HEK293T (cell line): ENCODE measurements around the gene SLC2A6.

Experiments used
- CTCF ChIA-PET: fragments of 350-600 bp; formaldehyde crosslinking; extraction: SDS; loops from one replicate; lab custom pipeline; 2021; ENCODE audit warnings: antibody characterized with exemption, inconsistent platforms; lab: Yijun Ruan, JAX
- POLR2A ChIA-PET: fragments of 350-600 bp; formaldehyde crosslinking; extraction: SDS; loops from one replicate; lab custom pipeline; 2020; ENCODE audit warnings: antibody characterized with exemption, inconsistent platforms; lab: Yijun Ruan, JAX
- DNase-seq: peaks from one replicate; pipeline ENCODE4 v3.0.0; 2012; ENCODE audit warnings: mixed read lengths; ENCODE audit errors: extremely low spot score
- ARNT ChIP-seq: fragments of 450-650 bp; IDR thresholded peaks from 2 replicates; pipeline ENCODE4 v1.6.1; 2017; ENCODE audit warnings: mild to moderate bottlenecking
- BHLHE40 ChIP-seq: fragments of 450-650 bp; IDR thresholded peaks from 2 replicates; pipeline ENCODE4 v1.6.1; 2016; ENCODE audit warnings: mild to moderate bottlenecking, moderate library complexity, borderline replicate concordance
- CTBP1 ChIP-seq: fragments of 450-650 bp; IDR thresholded peaks from 2 replicates; pipeline ENCODE4 v1.6.1; 2016; ENCODE audit warnings: borderline replicate concordance
- ELF4 ChIP-seq: fragments of 450-650 bp; IDR thresholded peaks from 2 replicates; pipeline ENCODE4 v1.6.1; 2017; ENCODE audit warnings: antibody characterized with exemption
- FOXA1 ChIP-seq: fragments of 450-650 bp; IDR thresholded peaks from 2 replicates; pipeline ENCODE4 v1.6.1; 2016; ENCODE audit warnings: mild to moderate bottlenecking
- FOXK2 ChIP-seq: fragments of 450-650 bp; IDR thresholded peaks from 2 replicates; pipeline ENCODE4 v1.6.1; 2016; ENCODE audit warnings: mild to moderate bottlenecking
- FOXM1 ChIP-seq: fragments of 450-650 bp; IDR thresholded peaks from 2 replicates; pipeline ENCODE4 v1.6.1; 2017; ENCODE audit warnings: mild to moderate bottlenecking, borderline replicate concordance
- HDGF ChIP-seq: fragments of 450-650 bp; IDR thresholded peaks from 2 replicates; pipeline ENCODE4 v1.6.1; 2017; ENCODE audit warnings: antibody characterized with exemption, borderline replicate concordance
- L3MBTL2 ChIP-seq: fragments of 450-650 bp; conservative IDR thresholded peaks from 2 replicates; pipeline ENCODE4 v1.6.1; 2016; ENCODE audit warnings: mild to moderate bottlenecking
- LEF1 ChIP-seq: fragments of 450-650 bp; IDR thresholded peaks from 2 replicates; pipeline ENCODE4 v1.6.1; 2017; ENCODE audit warnings: mild to moderate bottlenecking, borderline replicate concordance
- NFRKB ChIP-seq: fragments of 450-650 bp; IDR thresholded peaks from 2 replicates; pipeline ENCODE4 v1.6.1; 2016; ENCODE audit warnings: mild to moderate bottlenecking, moderate library complexity
- PKNOX1 ChIP-seq: fragments of 450-650 bp; IDR thresholded peaks from 2 replicates; pipeline ENCODE4 v1.6.1; 2016
- SP1 ChIP-seq: fragments of 450-650 bp; IDR thresholded peaks from 2 replicates; pipeline ENCODE4 v1.6.1; 2017
- SUZ12 ChIP-seq: fragments of 450-650 bp; IDR thresholded peaks from 2 replicates; pipeline ENCODE4 v1.6.1; 2016; ENCODE audit warnings: mild to moderate bottlenecking
- TARDBP ChIP-seq: fragments of 450-650 bp; IDR thresholded peaks from 2 replicates; pipeline ENCODE4 v1.6.1; 2016
- ZNF384 ChIP-seq: fragments of 450-650 bp; IDR thresholded peaks from 2 replicates; pipeline ENCODE4 v1.6.1; 2016

The SLC2A6 gene

DNA sequence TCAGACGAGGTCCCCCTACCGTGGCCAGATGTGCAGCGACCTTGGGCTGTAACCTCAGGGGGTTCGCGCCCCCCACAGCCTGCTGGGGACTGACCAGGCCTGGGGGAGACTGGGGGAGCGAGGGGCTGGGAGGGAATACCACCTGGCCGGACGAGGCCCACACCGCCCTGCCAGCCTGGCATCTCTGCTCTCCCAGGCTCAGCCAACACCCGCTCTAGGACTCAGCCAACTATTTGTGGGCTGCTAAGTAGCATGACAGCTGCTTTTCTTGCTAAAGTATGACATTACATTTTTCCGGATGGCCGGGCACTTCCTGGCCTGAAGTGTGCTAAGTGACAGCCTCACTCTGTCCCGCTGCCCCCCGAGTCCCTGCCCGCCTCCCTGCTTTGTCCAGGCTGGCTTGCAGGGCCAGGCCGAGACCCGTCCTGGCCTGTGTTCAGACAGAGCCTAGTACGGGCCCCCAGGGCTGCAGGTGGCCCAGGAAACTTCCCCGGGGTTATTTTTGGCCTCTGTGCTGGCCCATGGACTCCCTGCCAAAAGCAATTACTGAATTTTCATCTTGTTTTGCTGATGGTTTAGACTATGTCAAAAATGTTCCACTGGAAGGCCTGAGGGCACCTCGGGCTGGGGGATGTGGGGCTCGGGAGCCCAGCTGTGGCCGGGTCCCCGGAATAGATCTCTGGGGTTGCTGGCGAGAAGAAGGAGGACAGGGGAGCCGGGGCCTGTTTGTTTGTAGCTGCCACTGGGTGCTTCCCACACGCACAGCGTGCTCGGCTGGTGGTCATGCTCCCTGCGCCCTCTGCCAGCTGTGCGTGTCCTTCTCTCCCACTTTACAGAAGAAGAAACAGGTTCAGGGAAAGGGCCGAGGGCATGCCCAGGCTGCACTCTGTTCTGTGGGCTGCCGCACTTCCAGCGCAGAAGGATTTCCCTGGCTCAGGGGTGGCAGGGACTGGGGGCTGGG, 13.4 kb upstream of the SLC2A6 start:
- no peak for DNase-seq
- no peak for TF ChIP-seq CTBP1
- no peak for TF ChIP-seq HDGF
- TF ChIP-seq L3MBTL2: no peak
- no peak for TF ChIP-seq FOXM1
- no peak for TF ChIP-seq FOXA1
- TF ChIP-seq SP1: no peak
- TF ChIP-seq ELF4: no peak
- no peak for TF ChIP-seq SUZ12
- POLR2A ChIA-PET: no interaction called here
- CTCF ChIA-PET: no interaction called here

GRCh38 chr9:133491656-133491925, 12.7 kb upstream of the SLC2A6 start:
- ChIA-PET CTCF (no interaction called here), POLR2A (no interaction called here)
- DNase-seq: no peak
- TF ChIP-seq FOXK2 (no peak), NFRKB (no peak), LEF1 (no peak), ELF4 (no peak), PKNOX1 (no peak), TARDBP (no peak), ARNT (no peak), CTBP1 (no peak), FOXM1 (no peak), ZNF384 (no peak)

DNA sequence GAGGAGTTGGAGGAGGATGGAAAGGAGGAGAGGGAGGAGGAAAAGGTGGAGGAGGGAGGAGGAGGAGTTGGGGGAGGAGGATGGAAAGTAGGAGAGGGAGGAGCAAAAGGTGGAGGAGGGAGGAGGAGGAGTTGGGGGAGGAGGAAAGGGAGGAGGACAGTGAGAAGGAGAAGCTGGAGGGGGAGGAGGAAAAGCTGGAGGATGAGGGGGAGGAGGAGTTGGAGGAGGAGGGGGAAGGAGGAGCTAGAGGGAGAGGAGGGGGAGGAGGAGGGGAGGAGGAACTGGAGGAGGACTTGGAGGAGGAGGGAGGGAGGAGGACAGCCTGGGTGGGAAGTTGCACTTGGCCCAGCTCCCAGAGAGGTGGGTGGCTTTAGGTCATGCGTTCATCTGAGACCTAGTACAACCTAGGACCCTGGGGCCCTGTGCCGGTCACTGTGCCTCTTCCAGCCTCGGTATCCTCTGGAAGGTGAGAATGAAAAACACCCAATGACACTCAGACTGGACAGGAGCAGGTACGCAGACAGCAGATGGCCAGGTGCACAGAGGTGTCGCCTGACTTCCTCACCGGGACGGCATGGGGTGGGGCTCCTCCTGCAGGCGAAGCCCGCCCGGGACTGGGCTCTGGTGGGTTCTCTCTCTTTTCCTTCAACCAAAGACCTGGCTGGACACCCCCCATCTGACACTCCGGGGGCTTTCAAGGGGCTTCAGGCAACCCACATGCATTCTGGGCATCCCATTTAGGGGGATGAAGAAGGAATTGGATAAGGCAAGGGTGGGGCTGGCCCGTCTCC, 12.2 kb upstream of the SLC2A6 start:
- ChIA-PET CTCF (interaction anchor here (0.6 to 0.7 kb wide), 2 partner anchors 13 to 149 kb away, joined by 3 read pairs; no protein-coding TSS in a partner anchor), POLR2A (interaction anchor here (1.0 kb wide), 1 partner anchor 136 kb away, joined by 3 read pairs; no protein-coding TSS in a partner anchor)
- DNase-seq: no peak
- no peak for TF ChIP-seq LEF1
- TF ChIP-seq FOXK2: no peak
- no peak for TF ChIP-seq FOXA1
- TF ChIP-seq BHLHE40: no peak
- no peak for TF ChIP-seq FOXM1
- no peak for TF ChIP-seq ELF4
- TF ChIP-seq CTBP1: no peak

DNA sequence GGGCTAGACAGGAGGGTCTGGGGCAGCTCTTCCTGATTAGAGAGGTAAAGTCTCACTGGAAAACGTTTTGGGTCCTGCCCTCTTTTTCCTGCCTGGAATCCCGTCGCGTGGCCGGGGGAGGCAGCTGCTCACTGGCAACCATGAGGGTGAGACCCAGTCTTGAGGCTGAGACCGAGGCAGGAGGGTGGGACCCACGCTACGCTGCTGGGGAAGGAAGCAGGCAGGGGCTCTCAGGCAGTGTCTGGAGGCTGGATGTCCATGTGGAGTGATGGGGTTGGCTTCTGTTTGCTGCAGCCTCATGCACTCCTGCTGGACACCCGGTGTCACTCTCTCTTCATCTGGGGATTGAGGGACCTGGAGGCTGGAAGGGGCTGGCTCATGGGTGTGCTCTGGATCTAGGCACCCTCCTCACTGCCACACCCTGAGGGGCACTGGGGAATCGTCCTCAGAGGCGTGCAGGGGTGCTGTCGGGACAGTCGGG, 11.3 kb upstream of the SLC2A6 start:
- ChIA-PET CTCF (no interaction called here), POLR2A (interaction anchor here (1.0 kb wide), 1 partner anchor 135 kb away, joined by 3 read pairs; no protein-coding TSS in a partner anchor)
- DNase-seq: no peak

DNA sequence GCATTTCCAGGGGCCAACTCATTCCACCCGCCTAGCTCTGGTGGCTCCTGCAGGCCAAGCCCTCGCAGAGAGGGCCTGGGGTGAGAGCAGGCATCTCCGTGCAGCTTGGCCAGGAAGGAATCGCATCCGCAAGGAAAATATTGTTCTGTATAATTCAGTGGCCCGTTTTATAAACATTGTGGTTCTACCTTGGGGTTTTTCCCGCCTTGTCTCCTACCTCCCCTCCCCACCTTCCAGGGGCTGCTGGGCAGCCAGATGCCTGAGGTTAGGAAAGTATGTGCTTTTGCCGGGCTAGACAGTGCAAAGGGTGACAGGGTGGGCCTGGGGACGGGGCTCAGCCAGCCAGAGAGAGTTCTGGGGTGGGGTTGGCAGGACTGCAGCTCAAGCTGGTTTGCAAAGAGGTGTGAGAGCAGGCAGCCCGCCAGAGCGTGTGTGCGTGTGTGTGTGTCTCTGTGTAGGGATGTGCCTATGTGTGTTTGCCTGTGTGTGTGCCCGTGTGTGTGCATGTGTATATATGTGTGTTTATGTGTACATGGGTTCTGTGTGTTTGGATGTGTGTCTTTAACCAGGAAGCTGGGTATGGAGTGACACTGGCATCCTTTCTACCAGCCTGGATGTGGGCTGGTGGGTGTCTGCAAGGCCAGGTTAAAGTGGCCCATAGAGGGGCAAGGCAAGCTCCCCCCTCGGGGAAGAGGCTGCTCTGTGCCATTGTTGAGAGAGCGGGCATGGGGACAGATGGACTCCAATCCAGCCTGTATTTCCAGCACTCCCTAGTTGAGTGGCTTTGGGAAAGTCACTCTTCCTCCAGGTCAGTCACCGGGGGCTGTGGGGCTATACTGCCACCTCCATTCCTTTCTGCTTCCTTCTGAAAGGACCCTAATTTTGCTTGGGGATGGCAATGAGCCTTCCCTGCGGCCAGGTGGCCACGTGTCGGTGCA, 10.6 kb upstream of the SLC2A6 start:
- no peak for TF ChIP-seq ARNT
- TF ChIP-seq HDGF: no peak
- TF ChIP-seq SUZ12: no peak
- no peak for TF ChIP-seq LEF1
- TF ChIP-seq BHLHE40: no peak
- TF ChIP-seq ELF4: no peak
- no peak for TF ChIP-seq TARDBP
- TF ChIP-seq ZNF384: no peak
- TF ChIP-seq FOXA1: no peak
- no peak for TF ChIP-seq CTBP1
- no peak for TF ChIP-seq PKNOX1
- no peak for TF ChIP-seq L3MBTL2
- TF ChIP-seq FOXM1: no peak
- TF ChIP-seq FOXK2: no peak
- TF ChIP-seq SP1: no peak
- no peak for TF ChIP-seq NFRKB
- DNase-seq: no peak
- ChIA-PET CTCF (no interaction called here), POLR2A (no interaction called here)

More for the DNA sequence above, 11.3 kb upstream of the SLC2A6 start:
- TF ChIP-seq FOXA1 (no peak), L3MBTL2 (no peak), FOXM1 (no peak), NFRKB (no peak), ELF4 (no peak), BHLHE40 (no peak), LEF1 (no peak), ARNT (no peak), CTBP1 (no peak), SP1 (no peak), HDGF (no peak), FOXK2 (no peak), PKNOX1 (no peak), ZNF384 (no peak), SUZ12 (no peak), TARDBP (no peak)
